Uterus (tissue), 2 donors: ENCODE measurements around the gene CMAS.

ENCODE experiments used
- CTCF ChIP-seq, 4 experiments: fragments of 200-600 bp in 2 of 4; fragments of 450-650 bp in 2 of 4; sonication (generic) in 2 of 4; IDR thresholded peaks; one replicate each; pipeline ENCODE4 v1.5.1; 2016 to 2019; ENCODE audit warnings: antibody characterized with exemption in 4 of 4, mild to moderate bottlenecking in 2 of 4, moderate library complexity in 1 of 4
- POLR2A ChIP-seq, 2 donors: fragments of 450-650 bp; IDR thresholded peaks; one replicate each; pipeline ENCODE4 v1.6.1; 2016; ENCODE audit warnings: antibody characterized with exemption in 2 of 2, mild to moderate bottlenecking in 1 of 2, moderate library complexity in 1 of 2

GRCh38 chr12:22066310-22066709, 20.3 kb downstream of the CMAS start:
- no peak for TF ChIP-seq POLR2A (IDR thresholded peaks at IDR 0.05)
- TF ChIP-seq CTCF (IDR thresholded peaks at IDR 0.05), result no peak
